Trophoblast cell (in vitro differentiated cells and primary cell): ENCODE measurements around the gene TTLL8.

Experiments
- DNase-seq, 2 donors: peaks; one replicate each; pipeline ENCODE4 v3.0.0-alpha.2; 2016
- H2AFZ ChIP-seq: 2 replicates; pipeline ENCODE4 v1.6.1; 2013; ENCODE audit warnings: low read length, moderate library complexity, mild to moderate bottlenecking; ENCODE audit not compliant: insufficient read depth, poor library complexity
- H2AK5ac ChIP-seq: 2 replicates; pipeline ENCODE4 v1.6.1; 2013; ENCODE audit warnings: mild to moderate bottlenecking, low read length
- H2BK120ac ChIP-seq: 2 replicates; pipeline ENCODE4 v1.6.1; 2013; ENCODE audit warnings: low read length, mild to moderate bottlenecking, moderate library complexity; ENCODE audit not compliant: insufficient read depth, poor library complexity
- H2BK12ac ChIP-seq: 2 replicates; pipeline ENCODE4 v1.6.1; 2013; ENCODE audit warnings: mild to moderate bottlenecking, low read length, moderate library complexity
- H2BK5ac ChIP-seq: 2 replicates; pipeline ENCODE4 v1.6.1; 2013; ENCODE audit warnings: low read length, low read depth, moderate library complexity, mild to moderate bottlenecking; ENCODE audit not compliant: poor library complexity
- H3K14ac ChIP-seq: 2 replicates; pipeline ENCODE4 v1.6.1; 2013; ENCODE audit warnings: mild to moderate bottlenecking, low read length
- H3K18ac ChIP-seq: 2 replicates; pipeline ENCODE4 v1.6.1; 2013; ENCODE audit warnings: mild to moderate bottlenecking, low read length
- H3K23ac ChIP-seq: 2 replicates; pipeline ENCODE4 v1.6.1; 2013; ENCODE audit warnings: low read length
- H3K27ac ChIP-seq: 2 replicates; pipeline ENCODE4 v1.5.1; 2013; ENCODE audit warnings: low read depth, mild to moderate bottlenecking, inconsistent platforms, low read length, moderate library complexity
- H3K27me3 ChIP-seq: 2 replicates; pipeline ENCODE4 v1.6.1; 2013; ENCODE audit warnings: inconsistent platforms, mild to moderate bottlenecking, low read length, moderate library complexity; ENCODE audit not compliant: insufficient read depth
- H3K36me3 ChIP-seq, 2 experiments: 1 replicate in 1 of 2; 2 replicates in 1 of 2; pipeline ENCODE4 v1.6.1; 2013; ENCODE audit warnings: low read length in 2 of 2, mild to moderate bottlenecking in 2 of 2, moderate library complexity in 1 of 2; ENCODE audit not compliant: insufficient read depth in 2 of 2, control insufficient read depth in 1 of 2
- H3K4ac ChIP-seq: 2 replicates; pipeline ENCODE4 v1.6.1; 2013; ENCODE audit warnings: low read depth, mild to moderate bottlenecking, low read length, moderate library complexity
- H3K4me1 ChIP-seq, 2 experiments: 1 replicate in 1 of 2; 2 replicates in 1 of 2; pipeline ENCODE4 v1.6.1; 2013; ENCODE audit warnings: low read length in 2 of 2, mild to moderate bottlenecking in 2 of 2, moderate library complexity in 1 of 2; ENCODE audit not compliant: insufficient read depth in 2 of 2, control insufficient read depth in 1 of 2
- H3K4me2 ChIP-seq: 2 replicates; pipeline ENCODE4 v1.6.1; 2013; ENCODE audit warnings: inconsistent platforms, mild to moderate bottlenecking, low read length, moderate library complexity
- H3K4me3 ChIP-seq: 2 replicates; pipeline ENCODE4 v1.5.1; 2013; ENCODE audit warnings: mild to moderate bottlenecking, low read depth, low read length, inconsistent platforms
- H3K79me1 ChIP-seq: one replicate; pipeline ENCODE4 v1.6.1; 2013; ENCODE audit warnings: low read length
- H3K79me2 ChIP-seq: 2 replicates; pipeline ENCODE4 v1.6.1; 2013; ENCODE audit warnings: low read length, mild to moderate bottlenecking; ENCODE audit not compliant: control insufficient read depth, insufficient read depth, poor library complexity
- H3K9ac ChIP-seq: 2 replicates; pipeline ENCODE4 v1.6.1; 2013; ENCODE audit warnings: mild to moderate bottlenecking, low read length
- H3K9me3 ChIP-seq: 2 replicates; pipeline ENCODE4 v1.6.1; 2013; ENCODE audit warnings: low read depth, mild to moderate bottlenecking, control low read depth, inconsistent platforms, low read length; ENCODE audit not compliant: insufficient read depth
- H4K12ac ChIP-seq: 2 replicates; pipeline ENCODE4 v1.6.1; 2013; ENCODE audit warnings: low read depth, mild to moderate bottlenecking, low read length, moderate library complexity
- H4K8ac ChIP-seq: 2 replicates; pipeline ENCODE4 v1.6.1; 2013; ENCODE audit warnings: low read depth, mild to moderate bottlenecking, low read length, moderate library complexity
- H4K91ac ChIP-seq: one replicate; pipeline ENCODE4 v1.6.1; 2013; ENCODE audit warnings: low read depth, mild to moderate bottlenecking, low read length, moderate library complexity
- WGBS: extraction: QIAGEN DNeasy Blood & Tissue Kit; methylation state at CpG from one replicate; pipeline ENCODE4 v1.1.7; 2013; ENCODE audit warnings: missing lambda C conversion rate; ENCODE audit not compliant: insufficient read length, insufficient coverage; ENCODE audit errors: extremely low coverage; 5-methylcytosine and 5-hydroxymethylcytosine counted together

TTLL8 gene

DNA sequence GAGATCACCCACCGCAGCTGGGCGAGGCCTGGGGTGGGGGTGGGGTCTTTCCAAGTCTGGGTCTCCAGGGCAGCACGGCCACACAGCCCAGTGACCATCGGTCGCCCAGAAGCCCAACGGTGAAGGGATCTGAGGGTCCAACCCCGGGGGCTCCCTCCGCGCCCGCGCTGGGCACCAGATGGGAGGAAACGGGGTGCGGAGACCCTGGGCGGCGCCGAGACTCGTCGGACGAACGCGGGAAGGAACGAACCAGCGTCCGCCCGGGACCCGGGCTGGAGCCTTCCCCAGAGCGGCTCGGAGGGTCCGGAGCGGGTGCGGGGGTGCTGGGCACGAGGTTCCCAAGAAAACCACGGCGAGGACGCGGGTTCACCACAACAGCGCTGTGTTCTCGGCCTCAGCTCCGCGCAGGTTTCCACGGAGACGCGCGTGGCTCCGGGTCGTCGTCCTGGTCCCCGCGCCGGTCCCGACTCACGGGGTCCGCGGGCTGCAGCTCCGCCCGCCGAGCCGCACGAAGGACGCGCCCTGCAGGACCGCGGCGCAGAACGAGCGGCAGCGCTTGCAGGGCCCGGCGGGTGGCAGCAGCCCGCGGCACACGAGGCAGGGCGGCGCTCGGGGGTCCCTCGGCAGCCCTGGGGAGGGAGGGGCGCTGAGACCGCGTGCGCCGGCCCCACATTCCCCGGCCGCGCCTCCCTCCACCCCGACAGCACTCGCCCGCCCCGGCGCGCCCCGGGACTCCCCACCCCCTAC is 43.3 kb downstream of the TTLL8 start:
- peaks cover 9% of the 10 kb centered on the region for H3K9me3 ChIP-seq
- H2BK120ac ChIP-seq = no peak overlapping the region
- H3K27ac ChIP-seq = no peak overlapping the region
- H2AK5ac ChIP-seq = no peak overlapping the region
- H2AFZ ChIP-seq = no peak overlapping the region
- H3K4me1 ChIP-seq = no peaks in the 10 kb centered on the region
- H3K23ac ChIP-seq = no peak overlapping the region
- WGBS = no CpG with 5 or more reads among the region's 91 CpGs
- H3K18ac ChIP-seq = no peak overlapping the region
- no peak overlapping the region for H3K4ac ChIP-seq
- no peak overlapping the region for H3K9ac ChIP-seq
- H4K91ac ChIP-seq = no peak overlapping the region
- no peak overlapping the region for H4K8ac ChIP-seq
- no peaks in the 10 kb centered on the region for H3K36me3 ChIP-seq
- no peak overlapping the region for H2BK5ac ChIP-seq
- H4K12ac ChIP-seq = no peak overlapping the region
- no peak overlapping the region for H3K4me3 ChIP-seq
- no peaks in the 10 kb centered on the region for H3K79me1 ChIP-seq
- H3K79me2 ChIP-seq = no peaks in the 10 kb centered on the region
- H2BK12ac ChIP-seq = no peak overlapping the region
- no peak overlapping the region for H3K4me2 ChIP-seq
- H3K27me3 ChIP-seq = peaks cover 37% of the 10 kb centered on the region
- no peak for DNase-seq
- H3K14ac ChIP-seq = no peak overlapping the region

- Histone ChIP-seq H3K4me3 (no peak overlapping the region), H3K18ac (no peak overlapping the region), H3K23ac (no peak overlapping the region), H2AK5ac (no peak overlapping the region), H2BK5ac (no peak overlapping the region), H3K79me2 (no peaks in the 10 kb centered on the region), H3K36me3 (no peaks in the 10 kb centered on the region), H3K27ac (no peak overlapping the region), H3K27me3 (peaks cover 37% of the 10 kb centered on the region), H3K79me1 (no peaks in the 10 kb centered on the region), H2AFZ (no peak overlapping the region), H2BK120ac (no peak overlapping the region), H4K91ac (no peak overlapping the region), H3K4me2 (no peak overlapping the region), H3K9ac (no peak overlapping the region), H3K14ac (no peak overlapping the region), H3K4me1 (no peaks in the 10 kb centered on the region), H2BK12ac (no peak overlapping the region), H3K9me3 (peaks cover 4% of the 10 kb centered on the region), H4K8ac (no peak overlapping the region), H4K12ac (no peak overlapping the region), H3K4ac (no peak overlapping the region)
- WGBS = no CpG with 5 or more reads among the region's 16 CpGs
- no peak for DNase-seq
Observed at GRCh38 chr22:50014053-50014501, 44.0 kb downstream of the TTLL8 start.

- no peak within 1 kb of the TSS for H4K91ac ChIP-seq
- no peaks in the 10 kb centered on the region for H3K79me1 ChIP-seq
- WGBS = no CpG with 5 or more reads among the region's 29 CpGs
Observed at GRCh38 chr22:50012211-50013181, 45.6 kb downstream of the TTLL8 start, which contains the start of gene IL17REL. TSS of gene IL17REL (minus strand) at chr22:50012765. CDS start at chr22:50012646, 119 bp downstream.

GRCh38 chr22:50011447-50012210 is 46.5 kb downstream of the TTLL8 start:
- Histone ChIP-seq H4K12ac (no peak overlapping the region), H3K79me2 (no peaks in the 10 kb centered on the region), H4K8ac (no peak overlapping the region), H2BK12ac (no peak overlapping the region), H3K4me2 (no peak overlapping the region), H3K9me3 (peaks cover 4% of the 10 kb centered on the region), H3K27me3 (peaks cover 34% of the 10 kb centered on the region), H3K18ac (no peak overlapping the region), H2BK5ac (no peak overlapping the region), H4K91ac (no peak overlapping the region), H3K23ac (no peak overlapping the region), H3K4me3 (no peak overlapping the region), H3K27ac (no peak overlapping the region), H2AK5ac (no peak overlapping the region), H3K36me3 (no peaks in the 10 kb centered on the region), H3K14ac (no peak overlapping the region), H2AFZ (no peak overlapping the region), H3K79me1 (no peaks in the 10 kb centered on the region), H3K9ac (no peak overlapping the region), H2BK120ac (no peak overlapping the region), H3K4me1 (no peaks in the 10 kb centered on the region), H3K4ac (no peak overlapping the region)
- no peak for DNase-seq
- WGBS = no CpG with 5 or more reads among the region's 18 CpGs

More at GRCh38 chr22:50012211-50013181, 45.6 kb downstream of the TTLL8 start, which contains the start of gene IL17REL:
- H3K27me3 ChIP-seq = peaks cover 37% of the 10 kb centered on the region
- no peak within 1 kb of the TSS for H3K18ac ChIP-seq
- H2BK120ac ChIP-seq = no peak within 1 kb of the TSS
- H4K8ac ChIP-seq = no peak within 1 kb of the TSS
- peaks cover 4% of the 10 kb centered on the region for H3K9me3 ChIP-seq
- no peak within 1 kb of the TSS for H3K4me2 ChIP-seq
- no peak within 1 kb of the TSS for H3K4ac ChIP-seq
- H3K79me2 ChIP-seq = no peaks in the 10 kb centered on the region
- H3K9ac ChIP-seq = no peak within 1 kb of the TSS
- no peak within 1 kb of the TSS for H2BK5ac ChIP-seq
- peak in 1 of 2 donors; percentile 24 for DNase-seq
- H3K4me3 ChIP-seq = no peak within 1 kb of the TSS
- no peak within 1 kb of the TSS for H4K12ac ChIP-seq
- no peak within 1 kb of the TSS for H3K27ac ChIP-seq
- H2AK5ac ChIP-seq = no peak within 1 kb of the TSS
- no peaks in the 10 kb centered on the region for H3K4me1 ChIP-seq
- H3K14ac ChIP-seq = no peak within 1 kb of the TSS
- H2BK12ac ChIP-seq = no peak within 1 kb of the TSS
- H2AFZ ChIP-seq = no peak within 1 kb of the TSS
- no peaks in the 10 kb centered on the region for H3K36me3 ChIP-seq
- no peak within 1 kb of the TSS for H3K23ac ChIP-seq
